AG04449 (cell line): ENCODE results near the gene ADCY10.

Source experiments
- CTCF ChIA-PET: fragments of 350-600 bp; formaldehyde crosslinking; extraction: SDS; loops from one replicate; lab custom pipeline; 2021; ENCODE audit warnings: antibody characterized with exemption; lab: Yijun Ruan, JAX
- POLR2A ChIA-PET: fragments of 400-600, 350-600 bp; formaldehyde crosslinking; extraction: SDS; loops from one replicate; lab custom pipeline; 2020; ENCODE audit warnings: antibody characterized with exemption, inconsistent platforms; lab: Yijun Ruan, JAX
- DNase-seq: peaks from one replicate; pipeline ENCODE4 v3.0.0-alpha.2; 2010; ENCODE audit warnings: low read depth, low spot score
- H3K4me3 ChIP-seq: 2 replicates; pipeline ENCODE4 v1.5.1; 2011; ENCODE audit warnings: low read depth, mild to moderate bottlenecking, control low read depth, low read length
- CTCF ChIP-seq: IDR thresholded peaks from one replicate; pipeline ENCODE4 v1.5.1; 2011; ENCODE audit warnings: mild to moderate bottlenecking, moderate library complexity, low read length, control low read depth, inconsistent platforms; ENCODE audit not compliant: insufficient read depth; ENCODE audit errors: missing control alignments

The ADCY10 gene

GRCh38 chr1:167776616-167777268 is 137.2 kb downstream of the ADCY10 start:
- no peak for DNase-seq
- no peak overlapping the region for H3K4me3 ChIP-seq
- no peak for TF ChIP-seq CTCF
- ChIA-PET POLR2A (no interaction called here), CTCF (interaction anchor here (1.5 to 2.3 kb wide), 2 partner anchors 24 to 26 kb away, joined by 5 to 8 read pairs; no protein-coding TSS in a partner anchor)

- ChIA-PET CTCF (interaction anchor here (1.5 to 2.3 kb wide), 2 partner anchors 25 to 27 kb away, joined by 5 to 8 read pairs; no protein-coding TSS in a partner anchor), POLR2A (no interaction called here)
- no peak overlapping the region for H3K4me3 ChIP-seq
- no peak for TF ChIP-seq CTCF
- no peak for DNase-seq
Measured at GRCh38 chr1:167776151-167776550, 137.8 kb downstream of the ADCY10 start.

- no peak for DNase-seq
- no peak for TF ChIP-seq CTCF
- no peak overlapping the region for H3K4me3 ChIP-seq
- ChIA-PET CTCF (interaction anchor here (1.5 to 2.3 kb wide), 3 partner anchors 13 to 28 kb away, joined by 5 to 8 read pairs (median 5); no protein-coding TSS in a partner anchor), POLR2A (no interaction called here)
Measured at GRCh38 chr1:167775178-167775577, 138.8 kb downstream of the ADCY10 start.

GRCh38 chr1:167774710-167775109 is 139.2 kb downstream of the ADCY10 start:
- no peak for DNase-seq
- H3K4me3 ChIP-seq: no peak overlapping the region
- ChIA-PET CTCF (interaction anchor here (1.9 to 2.3 kb wide), 2 partner anchors 13 to 28 kb away, joined by 5 to 8 read pairs; no protein-coding TSS in a partner anchor), POLR2A (no interaction called here)
- no peak for TF ChIP-seq CTCF

GRCh38 chr1:167773516-167773915 is 140.4 kb downstream of the ADCY10 start:
- H3K4me3 ChIP-seq: no peak overlapping the region
- TF ChIP-seq CTCF: no peak
- DNase-seq: no peak
- ChIA-PET POLR2A (no interaction called here), CTCF (interaction anchor here (1.9 kb wide), 1 partner anchor 11 kb away, joined by 5 read pairs; no protein-coding TSS in a partner anchor)

GRCh38 chr1:167772436-167772835 is 141.5 kb downstream of the ADCY10 start:
- ChIA-PET POLR2A (no interaction called here), CTCF (interaction anchor here (0.9 to 1.0 kb wide), 2 partner anchors 14 to 310 kb away, joined by 3 read pairs; no protein-coding TSS in a partner anchor)
- no peak for DNase-seq
- no peak overlapping the region for H3K4me3 ChIP-seq
- no peak for TF ChIP-seq CTCF
